ENCODE measurements around the gene IL18BP.

- TF ChIP-seq CTCF (IDR thresholded peaks at IDR 0.05; ENCODE audit: poor library complexity), result no peak
- TF ChIP-seq EZH2phosphoT487 (IDR thresholded peaks at IDR 0.05; ENCODE audit: low read depth, severe bottlenecking, unreplicated experiment), result no peak
Observed at GRCh38 chr11:72048766-72049460, 50.2 kb downstream of the IL18BP start.

Measured in hepatocyte (in vitro differentiated cells).